HepG2 (cell line): Measurements from ENCODE around the gene SYCE3. TPM values are rescaled to one million over a fixed set of nuclear protein-coding genes. Genes with fewer than 3 reads are reported as not detected.

Experiments used
- ATAC-seq: fragments of 200-7000 bp; cut with Tn5 transposase; 3 replicates; pipeline ENCODE4 v1.9.1; 2020; ENCODE audit warnings: mild to moderate bottlenecking, moderate library complexity
- BruUV-seq: library from RNA; stranded (reverse); fragments of 400-500 nt; replicated peaks from 2 replicates; lab custom pipeline; 2021; lab: Mats Ljungman, UMichigan
- CTCF ChIA-PET: fragments of 300-600 bp; formaldehyde crosslinking; extraction: SDS; loops from one replicate; lab custom pipeline; 2021; ENCODE audit warnings: low total read pairs, inconsistent platforms, low intra/inter-chr PET ratio; lab: Yijun Ruan, JAX
- POLR2A ChIA-PET: fragments of 350-600 bp; sonication (Branson Sonifier 250); formaldehyde crosslinking; loops from one replicate; lab custom pipeline; 2020; ENCODE audit warnings: antibody characterized with exemption, inconsistent platforms; lab: Yijun Ruan, JAX
- DNase-seq: peaks from one replicate; pipeline ENCODE4 v3.0.0-alpha.2; 2015; ENCODE audit warnings: low spot score
- FAIRE-seq: peaks from 3 replicates; lab custom pipeline; 2011; peaks lifted over from hg19 to GRCh38; lab: Jason Lieb, UNC
- H2AFZ ChIP-seq: one replicate; pipeline ENCODE4 v1.6.1; 2011; ENCODE audit warnings: low read length, inconsistent platforms
- H3K27ac ChIP-seq: fragments of 300-600 bp; 3 replicates; pipeline ENCODE4 v1.8.0; 2011; ENCODE audit warnings: mixed run types, mild to moderate bottlenecking, mixed read lengths, low read length, inconsistent platforms; ENCODE audit not compliant: insufficient read depth; ENCODE audit errors: extremely low read length
- H3K27me3 ChIP-seq, 2 experiments: fragments of 200-600 bp in 1 of 2; 2 replicates in 1 of 2; 3 replicates in 1 of 2; pipeline versions ENCODE4 v1.6.0 to v1.8.0; 2011; ENCODE audit warnings: low read length in 2 of 2, mild to moderate bottlenecking in 2 of 2, moderate library complexity in 2 of 2, inconsistent platforms in 1 of 2; ENCODE audit not compliant: insufficient read depth in 2 of 2, control insufficient read depth in 1 of 2
- H3K36me3 ChIP-seq, 2 experiments: fragments of 200-600 bp in 1 of 2; replicated peaks in 1 of 2; 2 replicates in 1 of 2; 3 replicates in 1 of 2; pipeline versions ENCODE4 v1.5.1 to v1.8.0; 2011; ENCODE audit warnings: low read length in 2 of 2, inconsistent platforms in 1 of 2; ENCODE audit not compliant: insufficient read depth in 2 of 2, control insufficient read depth in 1 of 2
- H3K4me1 ChIP-seq: 2 replicates; pipeline ENCODE4 v1.5.1; 2012; ENCODE audit warnings: low read length, inconsistent platforms; ENCODE audit not compliant: insufficient read depth
- H3K4me2 ChIP-seq: 2 replicates; pipeline ENCODE4 v1.6.0; 2011; ENCODE audit warnings: low read depth, low read length, inconsistent platforms
- H3K4me3 ChIP-seq, 3 experiments: fragments of 200-600 bp in 1 of 3; sonication (generic), shearing (Covaris generic) in 1 of 3; replicated peaks in 1 of 3; 2 replicates each; pipeline ENCODE4 v1.5.1; 2011 to 2016; ENCODE audit warnings: low read length in 3 of 3, inconsistent platforms in 2 of 3, low read depth in 2 of 3, mild to moderate bottlenecking in 2 of 3, control low read depth in 1 of 3, mixed read lengths in 1 of 3; ENCODE audit not compliant: insufficient read depth in 1 of 3
- H3K79me2 ChIP-seq: one replicate; pipeline ENCODE4 v1.6.1; 2011; ENCODE audit warnings: low read length, inconsistent platforms; ENCODE audit not compliant: insufficient read depth
- H3K9ac ChIP-seq: 2 replicates; pipeline ENCODE4 v1.6.0; 2011; ENCODE audit warnings: mild to moderate bottlenecking, low read depth, low read length, inconsistent platforms; ENCODE audit not compliant: insufficient read depth
- H3K9me3 ChIP-seq: 2 replicates; pipeline ENCODE4 v1.5.1; 2012; ENCODE audit warnings: mild to moderate bottlenecking, low read length
- H4K20me1 ChIP-seq: 2 replicates; pipeline ENCODE4 v1.6.0; 2011; ENCODE audit warnings: inconsistent platforms, mild to moderate bottlenecking, low read length, moderate library complexity; ENCODE audit not compliant: insufficient read depth
- ARID5B ChIP-seq: IDR thresholded peaks from 2 replicates; pipeline ENCODE4 v1.4.0; 2020; ENCODE audit warnings: mild to moderate bottlenecking, missing genetic modification reagents
- EZH2 ChIP-seq: conservative IDR thresholded peaks from 2 replicates; pipeline ENCODE4 v1.6.1; 2012; ENCODE audit warnings: mild to moderate bottlenecking, low read depth, low read length, moderate library complexity
- JUND ChIP-seq: sonication (generic); formaldehyde crosslinking; IDR thresholded peaks from 2 replicates; pipeline ENCODE4 v1.8.0; 2022; ENCODE audit warnings: mild to moderate bottlenecking, missing genetic modification reagents
- PRDM10 ChIP-seq: sonication (generic); formaldehyde crosslinking; IDR thresholded peaks from 2 replicates; pipeline ENCODE4 v1.4.0; 2020; ENCODE audit warnings: low read depth, missing genetic modification reagents
- RXRB ChIP-seq: IDR thresholded peaks from 2 replicates; pipeline ENCODE4 v1.6.1; 2016; ENCODE audit warnings: borderline replicate concordance, missing genetic modification reagents, missing compliant biosample characterization
- SAP130 ChIP-seq: IDR thresholded peaks from 2 replicates; pipeline ENCODE4 v1.6.1; 2016; ENCODE audit warnings: low read depth
- SMYD3 ChIP-seq: sonication (generic); formaldehyde crosslinking; IDR thresholded peaks from 2 replicates; pipeline ENCODE4 v1.8.1; 2023; ENCODE audit warnings: mild to moderate bottlenecking, missing genetic modification reagents
- WGBS: methylation state at CpG from one replicate; pipeline ENCODE4 v1.1.6; 2017; ENCODE audit warnings: low lambda C conversion rate; 5-methylcytosine and 5-hydroxymethylcytosine counted together
- in situ Hi-C: cut with HindIII; loops from 2 replicates; pipeline ENCODE4 v1.10.0; 2017; ENCODE audit warnings: low pct_unique_long_range_greater_than_20kb; ENCODE audit not compliant: extremely low pct_ligation_motif_present
- intact Hi-C: fragments of 100-400 bp; cut with micrococcal nuclease; formaldehyde crosslinking; loops from one replicate; pipeline ENCODE4 v1.10.0; 2022; ENCODE audit not compliant: unreplicated experiment
- polyA plus RNA-seq, 8 experiments: library from polyadenylated mRNA; depleted of rRNA in 3 of 8; stranded (reverse) in 7 of 8; unstranded in 1 of 8; fragments of >200 nt; fragmentation: Illumina TruSeq in 4 of 8; extraction: Trizol in 4 of 8; gene quantifications; 2 replicates each; pipeline versions ENCODE4 v1.2.1 to v1.2.3, GENCODE V29; 2011 to 2016; ENCODE audit warnings: low read depth in 4 of 8, missing spikeins in 1 of 8, mixed read lengths in 1 of 8; ENCODE audit not compliant: insufficient read depth in 1 of 8
- total RNA-seq, 5 experiments: library from RNA; depleted of rRNA; stranded (reverse); fragments of >200 nt; fragmentation: Illumina TruSeq; extraction: Trizol; gene quantifications; 2 replicates each; pipeline ENCODE4 v1.2.3, GENCODE V29; 2016; ENCODE audit warnings: low read depth in 1 of 5
- TF ChIP-seq, protein P1 (sequence below): sonication (generic); formaldehyde crosslinking; IDR thresholded peaks from 2 replicates; pipeline ENCODE4 v1.4.0; 2020; ENCODE audit warnings: missing genetic modification reagents, mild to moderate bottlenecking, borderline replicate concordance
- TF ChIP-seq, protein P2 (sequence below): sonication (generic); formaldehyde crosslinking; IDR thresholded peaks from 2 replicates; pipeline ENCODE4 v1.4.0; 2020; ENCODE audit warnings: missing genetic modification reagents, mild to moderate bottlenecking, borderline replicate concordance

Gene SYCE3
- total and polyA plus RNA-seq, 2 of the 13 experiments (the other 11 are each of a cell fraction or from before 2014, with no cell fraction given): not detected

DNA sequence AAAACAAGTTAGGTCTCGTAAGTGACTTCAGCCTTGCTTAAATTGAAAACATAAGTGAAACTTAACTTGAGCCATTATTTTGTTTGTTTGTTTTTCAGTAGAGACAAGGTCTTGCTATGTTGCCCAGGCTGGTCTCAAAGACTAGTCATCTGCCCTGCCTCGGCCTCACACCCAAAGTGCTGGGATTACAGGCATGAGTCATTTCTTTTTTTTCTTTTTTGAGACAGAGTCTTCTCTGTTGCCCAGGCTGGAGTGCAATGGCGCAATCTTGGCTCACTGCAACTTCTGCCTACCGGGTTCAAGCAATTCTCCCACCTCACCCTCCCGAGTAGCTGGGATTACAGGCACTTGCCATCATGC, 21.1 kb downstream of the SYCE3 start (continued):
- TF ChIP-seq, protein P1, sequence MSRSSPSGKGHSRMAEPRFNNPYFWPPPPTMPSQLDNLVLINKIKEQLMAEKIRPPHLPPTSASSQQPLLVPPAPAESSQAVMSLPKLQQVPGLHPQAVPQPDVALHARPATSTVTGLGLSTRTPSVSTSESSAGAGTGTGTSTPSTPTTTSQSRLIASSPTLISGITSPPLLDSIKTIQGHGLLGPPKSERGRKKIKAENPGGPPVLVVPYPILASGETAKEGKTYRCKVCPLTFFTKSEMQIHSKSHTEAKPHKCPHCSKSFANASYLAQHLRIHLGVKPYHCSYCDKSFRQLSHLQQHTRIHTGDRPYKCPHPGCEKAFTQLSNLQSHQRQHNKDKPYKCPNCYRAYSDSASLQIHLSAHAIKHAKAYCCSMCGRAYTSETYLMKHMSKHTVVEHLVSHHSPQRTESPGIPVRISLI: peak; percentile 81; the same call in 1 of the 2 replicates
- peak; percentile 58; the same call in 1 of the 2 replicates for TF ChIP-seq ARID5B (CRISPR knock-in tag)
- TF ChIP-seq SAP130 (CRISPR knock-in tag): peak; percentile 41
- TF ChIP-seq RXRB (CRISPR knock-in tag): 0 out of 2 replicates have a peak, but pooled peaks have one; percentile 32
- peak; percentile 48; the same call in 1 of the 2 replicates for TF ChIP-seq JUND (CRISPR knock-in tag)

GRCh38 chr22:50540381-50540780, 22.3 kb downstream of the SYCE3 start:
- H3K27ac ChIP-seq: no peak overlapping the region
- no peak overlapping the region for H3K9ac ChIP-seq
- no peak overlapping the region for H2AFZ ChIP-seq
- intact Hi-C loops: no loop called here
- ChIA-PET CTCF (no interaction called here), POLR2A (interaction anchor here (1.7 to 2.2 kb wide), 5 partner anchors 8 to 15 kb away, joined by 4 to 18 read pairs (median 5); partner anchors contain the start of gene SCO2)
- H3K27me3 ChIP-seq: peaks cover 0 to 7% of the 10 kb centered on the region in 2 experiments; a peak in 3 of 5 replicates
- WGBS: 91% methylated on average over 10 of the region's 10 CpGs
- no peaks in the 10 kb centered on the region for H3K36me3 ChIP-seq
- in situ Hi-C loops: no loop called here
- H3K4me2 ChIP-seq: no peak overlapping the region
- H4K20me1 ChIP-seq: no peaks in the 10 kb centered on the region
- no peaks in the 10 kb centered on the region for H3K79me2 ChIP-seq
- no TSS peak for BruUV-seq
- H3K4me3 ChIP-seq: no peak overlapping the region
- no peak for FAIRE-seq
- no peak for ATAC-seq
- no peak for DNase-seq
- peaks cover 28% of the 10 kb centered on the region for H3K4me1 ChIP-seq
- H3K9me3 ChIP-seq: no peaks in the 10 kb centered on the region
- TF ChIP-seq EZH2 (no peak), SMYD3 (CRISPR knock-in tag) (no peak), PRDM10 (CRISPR knock-in tag) (no peak)
- TF ChIP-seq, protein P2, sequence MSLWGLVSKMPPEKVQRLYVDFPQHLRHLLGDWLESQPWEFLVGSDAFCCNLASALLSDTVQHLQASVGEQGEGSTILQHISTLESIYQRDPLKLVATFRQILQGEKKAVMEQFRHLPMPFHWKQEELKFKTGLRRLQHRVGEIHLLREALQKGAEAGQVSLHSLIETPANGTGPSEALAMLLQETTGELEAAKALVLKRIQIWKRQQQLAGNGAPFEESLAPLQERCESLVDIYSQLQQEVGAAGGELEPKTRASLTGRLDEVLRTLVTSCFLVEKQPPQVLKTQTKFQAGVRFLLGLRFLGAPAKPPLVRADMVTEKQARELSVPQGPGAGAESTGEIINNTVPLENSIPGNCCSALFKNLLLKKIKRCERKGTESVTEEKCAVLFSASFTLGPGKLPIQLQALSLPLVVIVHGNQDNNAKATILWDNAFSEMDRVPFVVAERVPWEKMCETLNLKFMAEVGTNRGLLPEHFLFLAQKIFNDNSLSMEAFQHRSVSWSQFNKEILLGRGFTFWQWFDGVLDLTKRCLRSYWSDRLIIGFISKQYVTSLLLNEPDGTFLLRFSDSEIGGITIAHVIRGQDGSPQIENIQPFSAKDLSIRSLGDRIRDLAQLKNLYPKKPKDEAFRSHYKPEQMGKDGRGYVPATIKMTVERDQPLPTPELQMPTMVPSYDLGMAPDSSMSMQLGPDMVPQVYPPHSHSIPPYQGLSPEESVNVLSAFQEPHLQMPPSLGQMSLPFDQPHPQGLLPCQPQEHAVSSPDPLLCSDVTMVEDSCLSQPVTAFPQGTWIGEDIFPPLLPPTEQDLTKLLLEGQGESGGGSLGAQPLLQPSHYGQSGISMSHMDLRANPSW: no peak
